ENCODE measurements around the gene CCNYL1. TPM values are rescaled to one million over a fixed set of nuclear protein-coding genes. Genes with fewer than 3 reads are reported as not detected.
"Not testable (repeated sequence)": the region's sequence is repeated elsewhere in the genome, so short reads cannot be mapped to it uniquely, and the experiment has no call there.

The CCNYL1 gene
- polyA plus RNA-seq, 2 donors = 12.2 to 14.6 TPM

DNA sequence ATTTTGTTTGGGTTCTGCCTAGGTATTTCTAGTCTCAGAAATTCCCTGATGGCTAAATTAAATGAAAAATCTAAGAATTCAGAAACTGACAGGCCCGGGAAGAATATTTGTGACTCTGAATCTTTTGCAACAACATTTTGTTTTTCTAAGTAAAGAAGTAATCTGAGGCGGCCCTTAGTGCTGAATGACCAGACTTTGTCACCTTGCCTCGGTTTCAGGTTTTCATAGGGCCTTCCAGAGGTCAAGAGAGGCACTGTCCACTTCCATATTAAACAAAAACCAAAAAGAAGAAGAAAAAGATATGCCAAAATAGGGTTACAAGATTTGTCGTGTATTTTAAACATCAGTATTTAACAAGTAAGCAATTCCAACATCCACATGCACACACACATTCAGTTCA, 16.1 kb upstream of the CCNYL1 start:
- H3K27ac ChIP-seq (ENCODE audit: low read depth in 2 of 2, low read length in 1 of 2) = no peak overlapping the region
- no peak overlapping the region for H3K4me3 ChIP-seq (ENCODE audit: low read depth in 1 of 2, low read length in 2 of 2)
- no peaks in the 10 kb centered on the region for H3K36me3 ChIP-seq (ENCODE audit: control insufficient read depth in 2 of 2, insufficient read depth in 2 of 2, low read length in 1 of 2)
- H3K9me3 ChIP-seq (ENCODE audit: control insufficient read depth in 2 of 2, insufficient read depth in 1 of 2, low read depth in 1 of 2, low read length in 1 of 2) = no peaks in the 10 kb centered on the region
- no peaks in the 10 kb centered on the region for H3K4me1 ChIP-seq (ENCODE audit: control insufficient read depth in 2 of 2, insufficient read depth in 2 of 2, low read length in 1 of 2)
- H3K27me3 ChIP-seq (ENCODE audit: control insufficient read depth in 1 of 2, insufficient read depth in 2 of 2, low read length in 2 of 2) = no peaks in the 10 kb centered on the region
- 74 to 82% methylated on average over 4 of the region's 4 CpGs for WGBS, 2 donors

DNA sequence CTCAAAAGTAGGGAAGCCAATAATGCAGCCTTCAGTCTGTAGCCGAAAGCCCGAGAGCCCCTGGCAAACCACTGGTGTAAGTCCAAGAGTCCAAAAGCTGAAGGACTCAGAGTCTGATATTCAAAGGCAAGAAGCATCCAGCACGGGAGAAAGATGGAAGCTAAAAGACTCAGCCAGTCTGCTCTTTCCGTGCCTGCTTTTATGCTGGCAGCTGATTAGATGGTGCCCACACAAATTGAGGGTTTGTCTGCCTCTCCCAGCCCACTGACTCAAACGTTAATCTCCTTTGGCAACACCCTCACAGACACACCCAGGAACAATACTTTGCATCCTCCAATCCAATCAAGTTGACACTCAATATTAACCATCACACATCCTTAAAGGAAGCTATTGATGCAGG, 14.5 kb upstream of the CCNYL1 start:
- 73 to 74% methylated on average over 5 of the region's 5 CpGs for WGBS, 2 donors
- not testable (repeated sequence) for H3K4me3 ChIP-seq (ENCODE audit: low read depth in 1 of 2, low read length in 2 of 2); H3K27ac ChIP-seq (ENCODE audit: low read depth in 2 of 2, low read length in 1 of 2); H3K27me3 ChIP-seq (ENCODE audit: control insufficient read depth in 1 of 2, insufficient read depth in 2 of 2, low read length in 2 of 2); H3K9me3 ChIP-seq (ENCODE audit: control insufficient read depth in 2 of 2, insufficient read depth in 1 of 2, low read depth in 1 of 2, low read length in 1 of 2); H3K4me1 ChIP-seq (ENCODE audit: control insufficient read depth in 2 of 2, insufficient read depth in 2 of 2, low read length in 1 of 2); H3K36me3 ChIP-seq (ENCODE audit: control insufficient read depth in 2 of 2, insufficient read depth in 2 of 2, low read length in 1 of 2)

DNA sequence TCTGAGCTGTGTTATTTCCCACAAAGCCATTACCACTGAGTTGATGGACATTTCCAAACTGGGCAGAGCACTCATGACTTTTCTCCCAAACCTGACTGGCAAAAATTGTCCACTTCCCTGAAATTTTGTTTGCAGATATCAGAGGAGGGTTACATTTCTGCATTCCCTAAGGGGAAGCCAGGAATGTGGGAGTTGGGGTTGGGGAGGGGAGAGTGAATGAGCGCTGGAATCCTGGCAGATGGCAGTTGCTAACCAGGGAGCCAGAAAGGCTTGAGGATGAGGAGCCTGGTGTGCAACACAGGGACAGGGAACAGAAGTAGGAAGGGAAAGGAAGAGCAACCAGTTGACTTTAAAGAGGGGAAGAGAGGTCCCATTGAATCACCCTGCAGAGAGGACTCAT, 14.0 kb upstream of the CCNYL1 start:
- 81 to 91% methylated on average over 1 of the region's 1 CpG for WGBS, 2 donors
- Histone ChIP-seq H3K36me3 (ENCODE audit: control insufficient read depth in 2 of 2, insufficient read depth in 2 of 2, low read length in 1 of 2) (no peaks in the 10 kb centered on the region), H3K27me3 (ENCODE audit: control insufficient read depth in 1 of 2, insufficient read depth in 2 of 2, low read length in 2 of 2) (no peaks in the 10 kb centered on the region), H3K9me3 (ENCODE audit: control insufficient read depth in 2 of 2, insufficient read depth in 1 of 2, low read depth in 1 of 2, low read length in 1 of 2) (no peaks in the 10 kb centered on the region), H3K4me3 (ENCODE audit: low read depth in 1 of 2, low read length in 2 of 2) (no peak overlapping the region), H3K27ac (ENCODE audit: low read depth in 2 of 2, low read length in 1 of 2) (no peak overlapping the region), H3K4me1 (ENCODE audit: control insufficient read depth in 2 of 2, insufficient read depth in 2 of 2, low read length in 1 of 2) (no peaks in the 10 kb centered on the region)

DNA sequence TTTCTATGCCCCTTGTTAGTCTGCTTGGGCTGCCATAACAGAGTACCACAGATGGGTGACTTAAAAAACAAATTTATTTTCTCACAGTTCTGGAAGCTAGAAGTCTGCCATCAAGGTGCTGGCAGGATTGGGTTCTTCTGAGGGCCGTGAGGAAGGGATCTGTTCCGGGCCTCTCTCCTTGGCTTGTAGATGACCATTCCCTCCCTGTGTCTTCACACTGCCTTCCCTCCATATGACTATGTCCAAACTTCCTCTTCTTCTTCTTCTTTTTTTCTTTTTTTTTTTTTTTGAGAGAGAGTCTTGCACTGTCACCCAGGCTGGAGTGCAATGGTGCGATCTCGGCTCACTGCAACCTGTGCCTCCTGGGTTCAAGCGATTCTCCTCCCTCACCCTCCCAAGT, 13.1 kb upstream of the CCNYL1 start:
- H3K27me3 ChIP-seq (ENCODE audit: control insufficient read depth in 1 of 2, insufficient read depth in 2 of 2, low read length in 2 of 2) = no peaks in the 10 kb centered on the region
- no peaks in the 10 kb centered on the region for H3K36me3 ChIP-seq (ENCODE audit: control insufficient read depth in 2 of 2, insufficient read depth in 2 of 2, low read length in 1 of 2)
- no peaks in the 10 kb centered on the region for H3K9me3 ChIP-seq (ENCODE audit: control insufficient read depth in 2 of 2, insufficient read depth in 1 of 2, low read depth in 1 of 2, low read length in 1 of 2)
- 87 to 95% methylated on average over 5 of the region's 5 CpGs for WGBS, 2 donors
- no peaks in the 10 kb centered on the region for H3K4me1 ChIP-seq (ENCODE audit: control insufficient read depth in 2 of 2, insufficient read depth in 2 of 2, low read length in 1 of 2)
- no peak overlapping the region for H3K4me3 ChIP-seq (ENCODE audit: low read depth in 1 of 2, low read length in 2 of 2)
- H3K27ac ChIP-seq (ENCODE audit: low read depth in 2 of 2, low read length in 1 of 2) = no peak overlapping the region

DNA sequence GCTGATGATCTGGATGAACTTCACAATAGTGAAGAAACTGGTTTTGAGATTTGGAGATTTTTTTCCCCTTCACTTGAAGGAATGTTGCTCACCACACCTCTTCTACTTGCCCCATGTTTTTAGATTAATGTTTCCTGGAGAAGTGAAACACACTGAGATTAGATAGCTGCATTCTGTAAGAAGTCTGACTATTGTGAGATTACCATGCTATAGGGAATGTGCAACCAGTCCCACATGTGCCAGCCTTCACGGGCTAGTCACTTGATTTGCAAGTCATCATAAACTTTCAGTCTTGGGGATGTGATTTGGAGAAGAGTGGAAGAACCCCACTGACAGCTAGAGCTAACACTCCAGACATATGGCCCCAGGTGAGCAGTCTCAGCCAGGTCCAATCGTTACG, 7.4 kb upstream of the CCNYL1 start:
- no peaks in the 10 kb centered on the region for H3K27me3 ChIP-seq (ENCODE audit: control insufficient read depth in 1 of 2, insufficient read depth in 2 of 2, low read length in 2 of 2)
- H3K4me3 ChIP-seq (ENCODE audit: low read depth in 1 of 2, low read length in 2 of 2) = no peak overlapping the region
- no peaks in the 10 kb centered on the region for H3K9me3 ChIP-seq (ENCODE audit: control insufficient read depth in 2 of 2, insufficient read depth in 1 of 2, low read depth in 1 of 2, low read length in 1 of 2)
- WGBS, 2 donors = 78 to 79% methylated on average over 3 of the region's 3 CpGs
- H3K36me3 ChIP-seq (ENCODE audit: control insufficient read depth in 2 of 2, insufficient read depth in 2 of 2, low read length in 1 of 2) = no peaks in the 10 kb centered on the region
- H3K4me1 ChIP-seq (ENCODE audit: control insufficient read depth in 2 of 2, insufficient read depth in 2 of 2, low read length in 1 of 2) = no peaks in the 10 kb centered on the region
- peak overlapping the region in 1 of 2 donors; percentile 57 for H3K27ac ChIP-seq (ENCODE audit: low read depth in 2 of 2, low read length in 1 of 2)

DNA sequence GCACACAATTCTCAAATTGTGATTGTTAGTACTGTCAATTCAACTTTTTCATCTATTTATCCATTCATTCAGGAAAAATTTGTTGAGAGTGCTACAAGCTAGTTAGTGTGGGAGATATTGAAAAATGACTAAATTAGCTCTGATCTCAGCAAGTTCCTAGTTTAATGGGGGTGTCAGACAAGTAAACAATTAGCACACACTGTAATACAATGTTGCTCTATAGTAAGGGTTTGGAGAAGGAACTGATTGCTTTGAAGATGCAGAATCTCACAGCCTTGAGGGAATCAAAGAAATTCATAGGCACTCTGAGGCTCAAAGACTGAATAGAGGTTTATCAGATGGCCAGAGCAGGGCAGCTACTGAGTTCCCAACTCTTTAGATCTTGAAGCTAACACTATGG, 6.8 kb upstream of the CCNYL1 start:
- H3K4me3 ChIP-seq (ENCODE audit: low read depth in 1 of 2, low read length in 2 of 2) = no peak overlapping the region
- no peaks in the 10 kb centered on the region for H3K4me1 ChIP-seq (ENCODE audit: control insufficient read depth in 2 of 2, insufficient read depth in 2 of 2, low read length in 1 of 2)
- no peak overlapping the region for H3K27ac ChIP-seq (ENCODE audit: low read depth in 2 of 2, low read length in 1 of 2)
- H3K27me3 ChIP-seq (ENCODE audit: control insufficient read depth in 1 of 2, insufficient read depth in 2 of 2, low read length in 2 of 2) = no peaks in the 10 kb centered on the region
- H3K36me3 ChIP-seq (ENCODE audit: control insufficient read depth in 2 of 2, insufficient read depth in 2 of 2, low read length in 1 of 2) = no peaks in the 10 kb centered on the region
- no peaks in the 10 kb centered on the region for H3K9me3 ChIP-seq (ENCODE audit: control insufficient read depth in 2 of 2, insufficient read depth in 1 of 2, low read depth in 1 of 2, low read length in 1 of 2)

DNA sequence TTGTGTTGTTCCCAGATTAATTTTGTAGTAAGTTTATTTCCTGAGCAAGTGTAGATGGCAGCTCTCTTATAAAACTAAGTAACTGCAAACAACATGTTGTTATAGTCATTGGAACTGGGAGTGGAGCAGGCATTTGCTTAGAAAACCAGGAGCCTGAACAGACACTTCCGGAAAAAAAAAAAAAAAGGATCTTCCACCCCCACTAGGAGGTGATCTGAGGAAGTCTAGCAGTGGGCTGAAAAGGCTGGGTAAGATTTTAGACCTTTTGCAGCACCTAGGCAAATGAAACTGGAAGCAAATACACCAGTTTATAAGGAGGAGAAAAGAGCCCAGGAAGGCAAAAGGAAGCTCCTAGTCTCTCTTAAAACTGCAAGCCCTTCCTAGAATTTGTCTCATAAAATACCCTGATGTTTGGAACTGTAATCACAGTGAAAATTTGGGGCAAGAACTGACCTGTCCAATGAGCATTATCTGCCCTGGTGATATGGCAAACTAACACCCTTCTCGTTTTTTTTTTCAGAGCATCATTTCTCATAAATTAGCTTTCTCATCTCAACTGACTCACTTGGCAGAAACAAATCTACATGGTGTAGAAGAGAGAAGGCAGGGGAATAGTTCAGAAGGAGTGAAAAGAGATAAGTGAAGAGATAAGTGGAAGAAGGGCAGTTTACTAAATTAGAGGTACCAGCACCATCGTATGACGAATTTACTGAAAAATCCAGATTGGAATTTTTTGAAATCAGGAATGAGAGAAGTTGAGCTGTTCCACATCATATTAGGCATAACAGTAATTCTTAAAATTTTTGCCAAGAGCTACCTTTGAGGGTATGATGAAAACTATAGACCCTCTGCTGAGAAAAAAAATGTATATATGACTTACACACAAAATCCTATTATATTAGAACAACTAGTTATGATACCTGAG, 4.2 kb upstream of the CCNYL1 start:
- Histone ChIP-seq H3K27ac (ENCODE audit: low read depth in 2 of 2, low read length in 1 of 2) (no peak overlapping the region), H3K4me3 (ENCODE audit: low read depth in 1 of 2, low read length in 2 of 2) (no peak overlapping the region), H3K36me3 (ENCODE audit: control insufficient read depth in 2 of 2, insufficient read depth in 2 of 2, low read length in 1 of 2) (no peaks in the 10 kb centered on the region), H3K27me3 (ENCODE audit: control insufficient read depth in 1 of 2, insufficient read depth in 2 of 2, low read length in 2 of 2) (no peaks in the 10 kb centered on the region), H3K9me3 (ENCODE audit: control insufficient read depth in 2 of 2, insufficient read depth in 1 of 2, low read depth in 1 of 2, low read length in 1 of 2) (no peaks in the 10 kb centered on the region), H3K4me1 (ENCODE audit: control insufficient read depth in 2 of 2, insufficient read depth in 2 of 2, low read length in 1 of 2) (no peaks in the 10 kb centered on the region)
- 55 to 69% methylated on average over 4 of the region's 4 CpGs for WGBS, 2 donors

DNA sequence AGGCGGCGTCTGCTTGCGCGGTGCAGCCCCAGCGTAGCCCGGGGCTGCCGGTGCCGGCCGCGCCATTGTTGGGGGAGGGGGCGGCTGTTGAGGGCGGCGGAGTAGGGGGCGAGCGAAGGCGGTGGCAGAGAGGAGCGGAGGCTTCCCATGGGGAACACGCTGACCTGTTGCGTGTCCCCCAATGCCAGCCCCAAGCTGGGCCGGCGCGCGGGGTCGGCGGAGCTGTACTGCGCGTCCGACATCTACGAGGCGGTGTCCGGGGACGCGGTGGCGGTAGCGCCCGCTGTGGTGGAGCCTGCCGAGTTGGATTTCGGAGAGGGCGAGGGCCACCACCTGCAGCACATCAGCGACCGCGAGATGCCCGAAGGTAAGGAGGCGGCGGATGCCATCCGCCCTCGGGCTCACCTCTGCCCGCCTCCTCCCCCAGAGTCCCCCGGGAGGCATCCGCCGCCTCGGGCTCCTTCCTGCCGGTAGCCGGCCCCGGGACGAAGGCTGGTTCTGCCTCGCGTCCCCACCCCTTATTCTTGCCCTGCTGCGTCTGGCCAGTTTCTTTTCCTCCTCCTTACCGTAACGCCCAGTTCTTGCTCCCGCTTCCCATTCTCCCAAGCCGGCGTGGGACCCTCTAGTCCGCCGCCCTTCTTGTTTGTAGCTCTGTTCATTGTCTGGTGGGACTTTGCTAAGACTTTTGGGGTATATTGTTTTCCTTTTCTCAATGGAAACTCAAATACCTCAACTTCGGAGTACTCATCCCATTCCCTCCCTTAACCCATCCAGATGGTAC, 500 bp downstream of the CCNYL1 start:
- Histone ChIP-seq H3K9me3 (ENCODE audit: control insufficient read depth in 2 of 2, insufficient read depth in 1 of 2, low read depth in 1 of 2, low read length in 1 of 2) (no peaks in the 10 kb centered on the region), H3K27me3 (ENCODE audit: control insufficient read depth in 1 of 2, insufficient read depth in 2 of 2, low read length in 2 of 2) (no peaks in the 10 kb centered on the region), H3K4me1 (ENCODE audit: control insufficient read depth in 2 of 2, insufficient read depth in 2 of 2, low read length in 1 of 2) (no peaks in the 10 kb centered on the region), H3K4me3 (ENCODE audit: low read depth in 1 of 2, low read length in 2 of 2) (peak overlapping the region; percentile 62 to 84), H3K36me3 (ENCODE audit: control insufficient read depth in 2 of 2, insufficient read depth in 2 of 2, low read length in 1 of 2) (no peaks in the 10 kb centered on the region), H3K27ac (ENCODE audit: low read depth in 2 of 2, low read length in 1 of 2) (peak overlapping the region; percentile 84 to 90)
- 0% methylated on average over 39 to 67 of the region's 67 CpGs for WGBS, 2 donors

DNA sequence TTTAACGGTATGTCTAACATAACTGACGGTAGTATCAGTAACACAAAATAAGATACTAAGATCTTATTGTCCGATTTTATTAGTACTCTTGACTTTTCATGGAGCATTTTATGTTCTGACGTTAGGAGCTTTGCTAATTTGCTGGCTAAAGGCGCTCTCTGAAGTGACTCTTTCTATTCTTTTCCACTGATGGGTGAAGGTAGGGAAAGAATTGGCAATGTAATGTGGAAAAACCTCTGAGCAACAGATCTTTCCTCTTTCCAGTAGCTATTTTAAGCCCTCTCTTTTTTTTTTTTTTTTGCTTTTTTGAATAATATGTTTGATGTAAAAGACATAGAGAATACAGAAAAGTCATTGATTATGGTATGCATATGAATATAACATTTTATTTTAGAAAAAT, 4.6 kb downstream of the CCNYL1 start:
- Histone ChIP-seq H3K4me1 (ENCODE audit: control insufficient read depth in 2 of 2, insufficient read depth in 2 of 2, low read length in 1 of 2) (peaks cover 0 to 2% of the 10 kb centered on the region in 2 donors), H3K4me3 (ENCODE audit: low read depth in 1 of 2, low read length in 2 of 2) (no peak overlapping the region), H3K36me3 (ENCODE audit: control insufficient read depth in 2 of 2, insufficient read depth in 2 of 2, low read length in 1 of 2) (no peaks in the 10 kb centered on the region), H3K9me3 (ENCODE audit: control insufficient read depth in 2 of 2, insufficient read depth in 1 of 2, low read depth in 1 of 2, low read length in 1 of 2) (no peaks in the 10 kb centered on the region), H3K27ac (ENCODE audit: low read depth in 2 of 2, low read length in 1 of 2) (no peak overlapping the region), H3K27me3 (ENCODE audit: control insufficient read depth in 1 of 2, insufficient read depth in 2 of 2, low read length in 2 of 2) (no peaks in the 10 kb centered on the region)
- WGBS, 2 donors = 90 to 92% methylated on average over 5 of the region's 5 CpGs

Data from esophagus (tissue), 2 donors.